Measurements from ENCODE around the gene JTB.
A peak's percentile ranks its signal among the peaks of the same experiment; 100 is the strongest.
"Not testable (repeated sequence)": the region's sequence is repeated elsewhere in the genome, so short reads cannot be mapped to it uniquely, and the experiment has no call there.

The JTB gene

GRCh38 chr1:153979091-153979490 is 1.6 kb upstream of the JTB start:
- not testable (repeated sequence) for DNase-seq (ENCODE audit: low read depth, low spot score)

- DNase-seq (ENCODE audit: low read depth, low spot score): no peak
Measured at GRCh38 chr1:153978274-153978909, 918 bp upstream of the JTB start.

GRCh38 chr1:153976819-153977249 is 640 bp downstream of the JTB start:
- no peak for DNase-seq (ENCODE audit: low read depth, low spot score)

- no peak for DNase-seq (ENCODE audit: low read depth, low spot score)
Measured at GRCh38 chr1:153973525-153973924, 3.9 kb downstream of the JTB start.

GRCh38 chr1:153973071-153973470 is 4.4 kb downstream of the JTB start:
- DNase-seq (ENCODE audit: low read depth, low spot score): no peak

GRCh38 chr1:153970346-153970745 is 7.1 kb downstream of the JTB start:
- no peak for DNase-seq (ENCODE audit: low read depth, low spot score)

- DNase-seq (ENCODE audit: low read depth, low spot score): no peak
Measured at GRCh38 chr1:153968972-153969371, 8.5 kb downstream of the JTB start.

GRCh38 chr1:153968408-153968807 is 9.1 kb downstream of the JTB start:
- no peak for DNase-seq (ENCODE audit: low read depth, low spot score)

- DNase-seq (ENCODE audit: low read depth, low spot score): no peak
Measured at GRCh38 chr1:153968000-153968363, 9.5 kb downstream of the JTB start.

GRCh38 chr1:153967107-153967999 is 10.1 kb downstream of the JTB start, which contains the start of gene CREB3L4:
Gene CREB3L4, plus strand, starts transcription at chr1:153967902. Its CDS starts 624 bp downstream, at chr1:153968526.
- peak; percentile 60 for DNase-seq (ENCODE audit: low read depth, low spot score)

- DNase-seq (ENCODE audit: low read depth, low spot score): no peak
Measured at GRCh38 chr1:153963850-153964331, 13.6 kb downstream of the JTB start.

GRCh38 chr1:153963030-153963849 is 14.2 kb downstream of the JTB start, which contains the start of gene SLC39A1:
Gene SLC39A1, minus strand, starts transcription at chr1:153963537. Its CDS starts 822 bp downstream, at chr1:153962715.
- DNase-seq (ENCODE audit: low read depth, low spot score): peak; percentile 85

GRCh38 chr1:153962088-153963029 is 15.1 kb downstream of the JTB start:
- no peak for DNase-seq (ENCODE audit: low read depth, low spot score)

GRCh38 chr1:153961421-153961820 is 16.1 kb downstream of the JTB start:
- no peak for DNase-seq (ENCODE audit: low read depth, low spot score)

- no peak for DNase-seq (ENCODE audit: low read depth, low spot score)
Measured at GRCh38 chr1:153960206-153960605, 17.3 kb downstream of the JTB start.

- DNase-seq (ENCODE audit: low read depth, low spot score): no peak
Measured at GRCh38 chr1:153959454-153959853, 18.0 kb downstream of the JTB start.

GRCh38 chr1:153958961-153959260 is 18.6 kb downstream of the JTB start:
- DNase-seq (ENCODE audit: low read depth, low spot score): no peak

- peak; percentile 96 for DNase-seq (ENCODE audit: low read depth, low spot score)
Measured at GRCh38 chr1:153958111-153958960, 19.1 kb downstream of the JTB start, which contains the start of gene CRTC2. Gene CRTC2, minus strand, starts transcription at chr1:153958612. Its CDS starts 115 bp downstream, at chr1:153958497.

GRCh38 chr1:153957744-153958110 is 19.7 kb downstream of the JTB start:
- DNase-seq (ENCODE audit: low read depth, low spot score): no peak

Data from activated naive CD8-positive, alpha-beta T cell treated with anti-CD3 and anti-CD28 coated beads, Interleukin-2, amount 50 U/mL, for 16 hours (primary cell).